Pancreas (tissue), 10 donors: ENCODE data around the gene PPFIBP1. TPM values are rescaled to one million over a fixed set of nuclear protein-coding genes. Genes with fewer than 3 reads are reported as not detected.

Experiments used
- ATAC-seq, 4 donors: fragments of 200-7000 bp; cut with Tn5 transposase; one replicate each; pipeline versions ENCODE4 v1.8.0 to v1.9.1; 2020; ENCODE audit warnings: mild to moderate bottlenecking in 4 of 4, moderate library complexity in 4 of 4
- DNase-seq, 6 donors: peaks; one replicate each; pipeline ENCODE4 v3.0.0-alpha.2; 2020
- FAIRE-seq: peaks from 2 replicates; lab custom pipeline; 2012; peaks lifted over from hg19 to GRCh38; lab: Jason Lieb, UNC
- H3K27ac ChIP-seq, 4 donors: fragments of 200-600 bp; sonication (generic); 1 replicate in 3 of 4; 2 replicates in 1 of 4; pipeline versions ENCODE4 v1.5.0 to v1.8.0; 2020
- H3K27me3 ChIP-seq, 4 donors: fragments of 200-600 bp; one replicate each; pipeline ENCODE4 v1.8.0; 2021
- H3K36me3 ChIP-seq, 3 donors: fragments of 200-600 bp; sonication (generic) in 1 of 3; one replicate each; pipeline versions ENCODE4 v1.5.0 to v1.8.0; 2020 to 2021
- H3K4me1 ChIP-seq, 3 donors: fragments of 200-600 bp; one replicate each; pipeline ENCODE4 v1.8.0; 2021
- H3K4me3 ChIP-seq, 4 donors: fragments of 200-600 bp; sonication (generic) in 2 of 4; one replicate each; pipeline versions ENCODE4 v1.5.0 to v1.8.0; 2020 to 2021
- H3K9me3 ChIP-seq, 4 donors: fragments of 200-600 bp; one replicate each; pipeline ENCODE4 v1.8.0; 2021
- CTCF ChIP-seq, 4 donors: fragments of 200-600 bp; sonication (generic) in 3 of 4; IDR thresholded peaks; one replicate each; pipeline versions ENCODE4 v1.5.0 to v1.8.0; 2021; ENCODE audit warnings: antibody characterized with exemption in 4 of 4
- WGBS, 2 donors: extraction: QIAGEN DNeasy Blood & Tissue Kit; methylation state at CpG; one replicate each; pipeline ENCODE4 v1.1.7; 2013; 5-methylcytosine and 5-hydroxymethylcytosine counted together
- intact Hi-C, 3 donors: fragments of 100-400 bp; cut with DNase I; formaldehyde crosslinking; loops; one replicate each; pipeline versions ENCODE4 v1.11.1 to v1.14.2; 2022
- polyA plus RNA-seq, 2 donors: library from polyadenylated mRNA; stranded (reverse); fragments of 200-250 nt; gene quantifications; one replicate each; pipeline ENCODE4 v1.2.3, GENCODE V29; 2013
- total RNA-seq, 6 donors: library from RNA; stranded (reverse); fragmentation: NEBNext Ultra II Directional in 4 of 6; extraction: Animal tissue kit (Norgen Biotek cat#: 25700) in 4 of 6; gene quantifications; one replicate each; pipeline versions ENCODE4 v1.2.1 to v1.2.4, GENCODE V29; 2021 to 2023
- donor health status: healthy with polysubstance abuse.
- donor health status: DM: no; HTN: no; CAD: no; lungs with moderate emphysema.
- donor health status: DM: no; HTN: no; CAD: no.
- donor health status: control.
- donor health status: control.
- donor health status: Bipolar disorder and iron deficiency.
- donor health status: DM: yes; HTN: yes; CAD: no.
- donor health status: DM: no; HTN: no; CAD: no.
- donor health status: DM: no; HTN: no; CAD: no.
- donor health status: DM: yes; HTN: yes; CAD: no.

The PPFIBP1 gene
- total and polyA plus RNA-seq, 8 donors = 12.1 to 50.3 (median 32.9) TPM

- no peak overlapping the region for H3K4me3 ChIP-seq
- no peak for DNase-seq
- no peak for FAIRE-seq
- H3K27me3 ChIP-seq = no peaks in the 10 kb centered on the region
- peaks cover 16 to 38% (median 37%) of the 10 kb centered on the region in 3 donors for H3K4me1 ChIP-seq
- H3K27ac ChIP-seq = no peak overlapping the region
- no peaks in the 10 kb centered on the region for H3K9me3 ChIP-seq
- intact Hi-C loops = no loop called here
- ATAC-seq = no peak
- WGBS, 2 donors = 86 to 89% methylated on average over 6 of the region's 6 CpGs
- no peaks in the 10 kb centered on the region for H3K36me3 ChIP-seq
- no peak for TF ChIP-seq CTCF (IDR thresholded peaks at IDR 0.05)
Measured at GRCh38 chr12:27552235-27552634, 28.2 kb downstream of the PPFIBP1 start.

- H3K27me3 ChIP-seq = no peaks in the 10 kb centered on the region
- ATAC-seq (no peak), FAIRE-seq (no peak), DNase-seq (no peak)
- H3K4me1 ChIP-seq = peaks cover 16 to 38% (median 37%) of the 10 kb centered on the region in 3 donors
- intact Hi-C loops = no loop called here
- peak overlapping the region in 1 of 4 donors; percentile 18 for H3K27ac ChIP-seq
- 76% methylated on average over 8 of the region's 8 CpGs for WGBS, 2 donors
- no peaks in the 10 kb centered on the region for H3K9me3 ChIP-seq
- no peak overlapping the region for H3K4me3 ChIP-seq
- TF ChIP-seq CTCF (IDR thresholded peaks at IDR 0.05) = no peak
- no peaks in the 10 kb centered on the region for H3K36me3 ChIP-seq
Measured at GRCh38 chr12:27552886-27553560, 29.0 kb downstream of the PPFIBP1 start.

GRCh38 chr12:27553941-27554340 lies 29.9 kb downstream of the PPFIBP1 start:
- no peak for DNase-seq

GRCh38 chr12:27554421-27555186 lies 30.6 kb downstream of the PPFIBP1 start:
- Histone ChIP-seq H3K4me1 (peaks cover 5 to 23% (median 22%) of the 10 kb centered on the region in 3 donors), H3K36me3 (no peaks in the 10 kb centered on the region), H3K27me3 (no peaks in the 10 kb centered on the region), H3K9me3 (no peaks in the 10 kb centered on the region), H3K4me3 (no peak overlapping the region), H3K27ac (peak overlapping the region in 2 of 4 donors; percentile 25 to 36)
- WGBS, 2 donors = 56 to 61% methylated on average over 14 of the region's 14 CpGs
- peak in 2 of 4 donors; percentile 11 to 34 for ATAC-seq
- intact Hi-C loops = no loop called here
- no peak for DNase-seq
- no peak for FAIRE-seq
- TF ChIP-seq CTCF (IDR thresholded peaks at IDR 0.05) = no peak

More at GRCh38 chr12:27553941-27554340, 29.9 kb downstream of the PPFIBP1 start:
- H3K27me3 ChIP-seq = no peaks in the 10 kb centered on the region
- H3K4me1 ChIP-seq = peaks cover 12 to 30% (median 28%) of the 10 kb centered on the region in 3 donors
- FAIRE-seq (no peak), ATAC-seq (no peak)
- no peak overlapping the region for H3K4me3 ChIP-seq
- intact Hi-C loops = no loop called here
- 89 to 90% methylated on average over 3 of the region's 3 CpGs for WGBS, 2 donors
- H3K9me3 ChIP-seq = no peaks in the 10 kb centered on the region
- H3K27ac ChIP-seq = peak overlapping the region in 1 of 4 donors; percentile 18
- H3K36me3 ChIP-seq = no peaks in the 10 kb centered on the region
- TF ChIP-seq CTCF (IDR thresholded peaks at IDR 0.05) = no peak
